Erythroblast (primary cell): ENCODE results near the gene AKT1S1.

Experiments
- GATA1 ChIP-seq: IDR thresholded peaks from 2 replicates; pipeline ENCODE4 v1.6.1; 2011; ENCODE audit warnings: low read depth, mild to moderate bottlenecking, control low read depth, low read length, moderate library complexity
- POLR2A ChIP-seq: IDR thresholded peaks from 2 replicates; pipeline ENCODE4 v1.6.1; 2011; ENCODE audit warnings: mild to moderate bottlenecking, low read length

GRCh38 chr19:49854378-49855263, 22.5 kb downstream of the AKT1S1 start:
- TF ChIP-seq POLR2A = no peak
- no peak for TF ChIP-seq GATA1
